Peyer's patch (tissue), 4 donors: ENCODE data around the gene OR2M3.

Experiments used
- POLR2A ChIP-seq, 2 donors: fragments of 450-650 bp; IDR thresholded peaks; one replicate each; pipeline ENCODE4 v1.5.1; 2017; ENCODE audit warnings: antibody characterized with exemption in 2 of 2, mild to moderate bottlenecking in 2 of 2, moderate library complexity in 2 of 2
- TF ChIP-seq, protein P1 (sequence below), 6 experiments: fragments of 450-650 bp in 4 of 6; fragments of 200-600 bp in 2 of 6; sonication (generic) in 1 of 6; IDR thresholded peaks; one replicate each; pipeline ENCODE4 v1.5.1; 2017 to 2019; ENCODE audit warnings: antibody characterized with exemption in 6 of 6, mild to moderate bottlenecking in 3 of 6, moderate library complexity in 1 of 6

DNA sequence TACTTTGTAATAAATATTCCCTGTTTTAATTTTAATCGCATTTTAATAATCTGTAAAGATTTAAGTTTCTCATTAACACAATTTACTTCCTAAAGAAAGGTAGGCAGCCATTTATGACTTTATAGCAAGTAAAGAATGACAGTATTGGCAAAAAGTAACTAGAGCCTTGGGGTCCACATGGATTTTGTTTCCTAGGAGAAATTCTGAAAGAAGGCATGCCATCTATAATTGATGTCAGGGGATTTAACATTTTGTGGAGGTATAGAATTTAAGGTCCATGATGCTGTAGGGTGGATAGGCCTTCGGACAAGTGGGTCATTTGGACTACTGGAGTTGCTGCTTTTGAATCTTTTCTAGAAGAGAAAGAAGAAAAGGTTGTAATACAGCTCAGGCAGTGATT lies 34.1 kb downstream of the OR2M3 start, which contains the start of gene OR2M4:
- TF ChIP-seq, protein P1, sequence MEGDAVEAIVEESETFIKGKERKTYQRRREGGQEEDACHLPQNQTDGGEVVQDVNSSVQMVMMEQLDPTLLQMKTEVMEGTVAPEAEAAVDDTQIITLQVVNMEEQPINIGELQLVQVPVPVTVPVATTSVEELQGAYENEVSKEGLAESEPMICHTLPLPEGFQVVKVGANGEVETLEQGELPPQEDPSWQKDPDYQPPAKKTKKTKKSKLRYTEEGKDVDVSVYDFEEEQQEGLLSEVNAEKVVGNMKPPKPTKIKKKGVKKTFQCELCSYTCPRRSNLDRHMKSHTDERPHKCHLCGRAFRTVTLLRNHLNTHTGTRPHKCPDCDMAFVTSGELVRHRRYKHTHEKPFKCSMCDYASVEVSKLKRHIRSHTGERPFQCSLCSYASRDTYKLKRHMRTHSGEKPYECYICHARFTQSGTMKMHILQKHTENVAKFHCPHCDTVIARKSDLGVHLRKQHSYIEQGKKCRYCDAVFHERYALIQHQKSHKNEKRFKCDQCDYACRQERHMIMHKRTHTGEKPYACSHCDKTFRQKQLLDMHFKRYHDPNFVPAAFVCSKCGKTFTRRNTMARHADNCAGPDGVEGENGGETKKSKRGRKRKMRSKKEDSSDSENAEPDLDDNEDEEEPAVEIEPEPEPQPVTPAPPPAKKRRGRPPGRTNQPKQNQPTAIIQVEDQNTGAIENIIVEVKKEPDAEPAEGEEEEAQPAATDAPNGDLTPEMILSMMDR (IDR thresholded peaks at IDR 0.05) = no peak
- no peak for TF ChIP-seq POLR2A (IDR thresholded peaks at IDR 0.05)
